H1 (cell line): ENCODE measurements around the gene MDM4. TPM values are rescaled to one million over a fixed set of nuclear protein-coding genes. Genes with fewer than 3 reads are reported as not detected.

ENCODE experiments used
- CHD7 ChIP-seq: fragments of 300-600 bp; sonication (generic); IDR thresholded peaks from 2 replicates; pipeline ENCODE4 v1.7.1; 2012; ENCODE audit warnings: low read length, moderate library complexity, mild to moderate bottlenecking, inconsistent platforms; ENCODE audit not compliant: insufficient replicate concordance
- CREB1 ChIP-seq: IDR thresholded peaks from 2 replicates; pipeline ENCODE4 v1.6.1; 2012; ENCODE audit warnings: inconsistent platforms
- GTF2F1 ChIP-seq: IDR thresholded peaks from 2 replicates; pipeline ENCODE4 v1.6.1; 2012; ENCODE audit warnings: low read depth, low read length, improper control_type of control experiment, borderline replicate concordance
- NANOG ChIP-seq: IDR thresholded peaks from 2 replicates; pipeline ENCODE4 v1.6.1; 2011; ENCODE audit warnings: low read length, low read depth, mild to moderate bottlenecking, inconsistent platforms; ENCODE audit not compliant: insufficient read depth, poor library complexity, severe bottlenecking
- NRF1 ChIP-seq: IDR thresholded peaks from 2 replicates; pipeline ENCODE4 v1.6.1; 2011; ENCODE audit warnings: mild to moderate bottlenecking, low read depth, low read length, improper control_type of control experiment
- PHF8 ChIP-seq: fragments of 200-600 bp; sonication (generic); conservative IDR thresholded peaks from 2 replicates; pipeline ENCODE4 v1.7.1; 2012; ENCODE audit warnings: low read depth, mild to moderate bottlenecking, inconsistent platforms, low read length, moderate library complexity
- POU5F1 ChIP-seq: IDR thresholded peaks from 2 replicates; pipeline ENCODE4 v1.6.1; 2011; ENCODE audit warnings: low read depth, mild to moderate bottlenecking, low read length, moderate library complexity
- SIRT6 ChIP-seq: IDR thresholded peaks from one replicate; pipeline ENCODE4 v1.7.1; 2012; ENCODE audit warnings: low read length, inconsistent platforms
- SP2 ChIP-seq: IDR thresholded peaks from 2 replicates; pipeline ENCODE4 v1.6.1; 2012; ENCODE audit warnings: mild to moderate bottlenecking, low read length, inconsistent platforms
- TAF1 ChIP-seq: IDR thresholded peaks from 2 replicates; pipeline ENCODE4 v1.6.1; 2011; ENCODE audit warnings: mild to moderate bottlenecking, low read depth, low read length
- TAF7 ChIP-seq: optimal IDR thresholded peaks from 2 replicates; pipeline ENCODE3; 2011; ENCODE audit warnings: low read depth, mild to moderate bottlenecking, inconsistent platforms, low read length, moderate library complexity, borderline replicate concordance
- polyA plus RNA-seq, 7 experiments: library from polyadenylated mRNA; depleted of rRNA in 3 of 7; stranded (reverse) in 5 of 7; unstranded in 2 of 7; fragments of >200 nt in 5 of 7; fragments of 200-250 nt in 2 of 7; gene quantifications; 1 replicate in 5 of 7; 2 replicates in 1 of 7; 4 replicates in 1 of 7; pipeline versions ENCODE4 v1.2.1 to v1.2.3, GENCODE V29; 2011 to 2013; ENCODE audit warnings: missing spikeins in 2 of 7, mixed read lengths in 2 of 7
- total RNA-seq: library from RNA; stranded (reverse); fragmentation: NEBNext Ultra II Directional; extraction: Animal tissue kit (Norgen Biotek cat#: 25700); gene quantifications from 2 replicates; pipeline ENCODE4 v1.2.1, GENCODE V29; 2021

MDM4 gene
- total and polyA plus RNA-seq, 2 of the 8 experiments (the other 6 are each of a cell fraction or from before 2014, with no cell fraction given), result 10.8 to 84.9 TPM

- TF ChIP-seq NANOG (no peak), POU5F1 (no peak), TAF7 (no peak), CHD7 (no peak), TAF1 (peak; percentile 84), SP2 (no peak), PHF8 (0 out of 2 replicates have a peak, but pooled peaks have one; percentile 48), NRF1 (no peak), SIRT6 (no peak), GTF2F1 (no peak), CREB1 (no peak)
These were observed 8.7 kb upstream of the MDM4 start (continued) for GRCh38 chr1:204507317-204508105.
